Measurements from ENCODE around the gene MAP3K10.

MAP3K10 gene

GRCh38 chr19:40238775-40239174 is 47.5 kb downstream of the MAP3K10 start:
- Histone ChIP-seq H3K4me3 (ENCODE audit: low read length) (no peak overlapping the region), H3K4me1 (ENCODE audit: insufficient read depth, low read length) (no peaks in the 10 kb centered on the region), H3K9ac (ENCODE audit: low read depth, low read length) (no peak overlapping the region), H3K27me3 (ENCODE audit: insufficient read depth, low read length) (no peaks in the 10 kb centered on the region), H3K36me3 (ENCODE audit: insufficient read depth, low read depth, low read length) (peaks cover 63% of the 10 kb centered on the region), H3K9me3 (ENCODE audit: insufficient read depth, low read depth, low read length) (no peaks in the 10 kb centered on the region), H3K27ac (ENCODE audit: low read length) (no peak overlapping the region)

GRCh38 chr19:40239415-40240226 is 48.4 kb downstream of the MAP3K10 start:
- Histone ChIP-seq H3K4me1 (ENCODE audit: insufficient read depth, low read length) (no peaks in the 10 kb centered on the region), H3K9ac (ENCODE audit: low read depth, low read length) (no peak overlapping the region), H3K9me3 (ENCODE audit: insufficient read depth, low read depth, low read length) (no peaks in the 10 kb centered on the region), H3K27ac (ENCODE audit: low read length) (no peak overlapping the region), H3K36me3 (ENCODE audit: insufficient read depth, low read depth, low read length) (peaks cover 63% of the 10 kb centered on the region), H3K4me3 (ENCODE audit: low read length) (no peak overlapping the region), H3K27me3 (ENCODE audit: insufficient read depth, low read length) (no peaks in the 10 kb centered on the region)

- H3K36me3 ChIP-seq (ENCODE audit: insufficient read depth, low read depth, low read length), result peaks cover 57% of the 10 kb centered on the region
These were observed 49.1 kb downstream of the MAP3K10 start for GRCh38 chr19:40240332-40240731.

GRCh38 chr19:40241125-40241808 is 50.0 kb downstream of the MAP3K10 start:
- peaks cover 49% of the 10 kb centered on the region for H3K36me3 ChIP-seq (ENCODE audit: insufficient read depth, low read depth, low read length)
- H3K9me3 ChIP-seq (ENCODE audit: insufficient read depth, low read depth, low read length), result no peaks in the 10 kb centered on the region
- no peaks in the 10 kb centered on the region for H3K4me1 ChIP-seq (ENCODE audit: insufficient read depth, low read length)
- H3K27ac ChIP-seq (ENCODE audit: low read length), result no peak overlapping the region
- H3K9ac ChIP-seq (ENCODE audit: low read depth, low read length), result no peak overlapping the region
- no peak overlapping the region for H3K4me3 ChIP-seq (ENCODE audit: low read length)
- H3K27me3 ChIP-seq (ENCODE audit: insufficient read depth, low read length), result no peaks in the 10 kb centered on the region

More at GRCh38 chr19:40240332-40240731, 49.1 kb downstream of the MAP3K10 start:
- Histone ChIP-seq H3K9me3 (ENCODE audit: insufficient read depth, low read depth, low read length) (no peaks in the 10 kb centered on the region), H3K4me3 (ENCODE audit: low read length) (no peak overlapping the region), H3K4me1 (ENCODE audit: insufficient read depth, low read length) (no peaks in the 10 kb centered on the region), H3K9ac (ENCODE audit: low read depth, low read length) (no peak overlapping the region), H3K27me3 (ENCODE audit: insufficient read depth, low read length) (no peaks in the 10 kb centered on the region), H3K27ac (ENCODE audit: low read length) (no peak overlapping the region)

- peaks cover 42% of the 10 kb centered on the region for H3K36me3 ChIP-seq (ENCODE audit: insufficient read depth, low read depth, low read length)
- no peak overlapping the region for H3K4me3 ChIP-seq (ENCODE audit: low read length)
- no peak overlapping the region for H3K27ac ChIP-seq (ENCODE audit: low read length)
- no peaks in the 10 kb centered on the region for H3K9me3 ChIP-seq (ENCODE audit: insufficient read depth, low read depth, low read length)
- no peaks in the 10 kb centered on the region for H3K4me1 ChIP-seq (ENCODE audit: insufficient read depth, low read length)
- H3K9ac ChIP-seq (ENCODE audit: low read depth, low read length), result no peak overlapping the region
- no peaks in the 10 kb centered on the region for H3K27me3 ChIP-seq (ENCODE audit: insufficient read depth, low read length)
These were observed 50.7 kb downstream of the MAP3K10 start for GRCh38 chr19:40241809-40242384.

GRCh38 chr19:40242480-40242879 is 51.3 kb downstream of the MAP3K10 start:
- no peaks in the 10 kb centered on the region for H3K27me3 ChIP-seq (ENCODE audit: insufficient read depth, low read length)
- H3K4me3 ChIP-seq (ENCODE audit: low read length), result no peak overlapping the region
- peaks cover 40% of the 10 kb centered on the region for H3K36me3 ChIP-seq (ENCODE audit: insufficient read depth, low read depth, low read length)
- H3K9ac ChIP-seq (ENCODE audit: low read depth, low read length), result no peak overlapping the region
- H3K27ac ChIP-seq (ENCODE audit: low read length), result no peak overlapping the region
- H3K4me1 ChIP-seq (ENCODE audit: insufficient read depth, low read length), result no peaks in the 10 kb centered on the region
- no peaks in the 10 kb centered on the region for H3K9me3 ChIP-seq (ENCODE audit: insufficient read depth, low read depth, low read length)

- H3K27me3 ChIP-seq (ENCODE audit: insufficient read depth, low read length), result no peaks in the 10 kb centered on the region
- H3K4me1 ChIP-seq (ENCODE audit: insufficient read depth, low read length), result no peaks in the 10 kb centered on the region
- H3K36me3 ChIP-seq (ENCODE audit: insufficient read depth, low read depth, low read length), result peaks cover 36% of the 10 kb centered on the region
- no peak overlapping the region for H3K27ac ChIP-seq (ENCODE audit: low read length)
- no peak overlapping the region for H3K4me3 ChIP-seq (ENCODE audit: low read length)
- H3K9ac ChIP-seq (ENCODE audit: low read depth, low read length), result no peak overlapping the region
- no peaks in the 10 kb centered on the region for H3K9me3 ChIP-seq (ENCODE audit: insufficient read depth, low read depth, low read length)
These were observed 52.0 kb downstream of the MAP3K10 start for GRCh38 chr19:40243181-40243580.

- Histone ChIP-seq H3K4me1 (ENCODE audit: insufficient read depth, low read length) (no peaks in the 10 kb centered on the region), H3K4me3 (ENCODE audit: low read length) (no peak overlapping the region), H3K36me3 (ENCODE audit: insufficient read depth, low read depth, low read length) (peaks cover 22% of the 10 kb centered on the region), H3K9me3 (ENCODE audit: insufficient read depth, low read depth, low read length) (no peaks in the 10 kb centered on the region), H3K9ac (ENCODE audit: low read depth, low read length) (no peak overlapping the region), H3K27ac (ENCODE audit: low read length) (no peak overlapping the region), H3K27me3 (ENCODE audit: insufficient read depth, low read length) (no peaks in the 10 kb centered on the region)
These were observed 53.5 kb downstream of the MAP3K10 start for GRCh38 chr19:40244579-40245317.

GRCh38 chr19:40245506-40246128 is 54.4 kb downstream of the MAP3K10 start:
- no peaks in the 10 kb centered on the region for H3K4me1 ChIP-seq (ENCODE audit: insufficient read depth, low read length)
- H3K27ac ChIP-seq (ENCODE audit: low read length), result no peak overlapping the region
- H3K9me3 ChIP-seq (ENCODE audit: insufficient read depth, low read depth, low read length), result no peaks in the 10 kb centered on the region
- H3K27me3 ChIP-seq (ENCODE audit: insufficient read depth, low read length), result no peaks in the 10 kb centered on the region
- H3K9ac ChIP-seq (ENCODE audit: low read depth, low read length), result no peak overlapping the region
- no peak overlapping the region for H3K4me3 ChIP-seq (ENCODE audit: low read length)
- peaks cover 19% of the 10 kb centered on the region for H3K36me3 ChIP-seq (ENCODE audit: insufficient read depth, low read depth, low read length)

- H3K9me3 ChIP-seq (ENCODE audit: insufficient read depth, low read depth, low read length), result no peaks in the 10 kb centered on the region
- peaks cover 17% of the 10 kb centered on the region for H3K36me3 ChIP-seq (ENCODE audit: insufficient read depth, low read depth, low read length)
- no peak overlapping the region for H3K4me3 ChIP-seq (ENCODE audit: low read length)
- H3K9ac ChIP-seq (ENCODE audit: low read depth, low read length), result no peak overlapping the region
- no peak overlapping the region for H3K27ac ChIP-seq (ENCODE audit: low read length)
- no peaks in the 10 kb centered on the region for H3K27me3 ChIP-seq (ENCODE audit: insufficient read depth, low read length)
- H3K4me1 ChIP-seq (ENCODE audit: insufficient read depth, low read length), result no peaks in the 10 kb centered on the region
These were observed 55.3 kb downstream of the MAP3K10 start for GRCh38 chr19:40246292-40247073.
